Left colon (tissue), 2 donors: ENCODE results near the gene SLC7A14. TPM values are rescaled to one million over a fixed set of nuclear protein-coding genes. Genes with fewer than 3 reads are reported as not detected.

ENCODE experiments used
- ATAC-seq: fragments of 200-7000 bp; cut with Tn5 transposase; one replicate; pipeline ENCODE4 v1.9.1; 2020; ENCODE audit warnings: mild to moderate bottlenecking, moderate library complexity
- DNase-seq, 2 donors: peaks; one replicate each; pipeline ENCODE4 v3.0.0-alpha.2; 2020
- intact Hi-C, 2 donors: fragments of 100-400 bp; cut with DNase I in 1 of 2; cut with micrococcal nuclease in 1 of 2; formaldehyde crosslinking; loops; one replicate each; pipeline versions ENCODE4 v1.11.2 to v1.14.0; 2022; cut with DNase I, micrococcal nuclease
- long read RNA-seq: library from polyadenylated mRNA; unstranded; transcript quantifications from one replicate; pipeline ENCODE4 v2.0.0, GENCODE V29; 2021
- total RNA-seq, 2 donors: library from RNA; stranded (reverse); fragmentation: NEBNext Ultra II Directional; extraction: Animal tissue kit (Norgen Biotek cat#: 25700); gene quantifications; one replicate each; pipeline ENCODE4 v1.2.1, GENCODE V29; 2021
- donor health status: DM: no; HTN: no; CAD: no.
- donor health status: DM: yes; HTN: yes; CAD: no.

Gene SLC7A14
- total RNA-seq = under 1 TPM; 0.15 to 0.34 TPM
- long read RNA-seq = 0 reads

DNA sequence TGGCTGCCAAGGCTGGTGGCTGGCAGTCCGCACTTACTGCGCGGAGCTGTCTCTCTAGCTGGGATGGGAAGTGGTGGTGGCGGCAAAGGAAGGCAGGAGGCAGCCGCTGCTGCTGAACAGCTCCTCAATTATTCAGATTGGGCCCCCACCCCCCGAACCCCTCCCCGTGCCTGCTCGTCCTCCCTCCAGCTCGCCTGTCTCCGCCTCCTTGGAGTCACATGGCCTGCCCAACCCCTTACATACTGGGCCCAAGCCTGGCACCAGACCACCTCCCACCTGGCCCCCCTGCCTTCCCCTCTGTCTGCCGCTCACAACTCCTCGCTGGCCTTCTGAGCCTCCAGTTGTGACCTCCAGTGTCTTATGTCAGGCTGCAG, at the start of gene SLC7A14:
Gene SLC7A14 (minus strand): TSS at position 139 of the 374 bp plus-strand sequence. CDS start 59,139 bp downstream, outside the sequence.
- intact Hi-C loops = no loop called here
- DNase-seq (no peak), ATAC-seq (no peak)

DNA sequence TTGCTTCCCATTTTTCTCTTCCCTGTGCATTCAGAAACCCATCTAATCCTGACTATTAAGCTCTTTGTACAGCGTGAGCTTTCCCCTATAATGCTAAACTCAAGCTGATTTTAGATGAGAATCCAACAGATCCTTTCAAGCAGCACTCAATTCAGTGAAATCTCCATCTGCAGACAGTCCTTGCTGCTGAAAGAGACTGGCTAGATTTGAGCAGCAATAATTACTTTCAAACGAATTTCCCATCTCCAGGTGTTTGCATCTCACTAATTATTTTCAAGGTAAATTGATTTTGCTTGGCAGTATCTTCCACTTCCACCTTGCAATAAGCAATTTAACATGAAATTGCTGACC, 49.5 kb upstream of the SLC7A14 start:
- intact Hi-C loops = no loop called here
- no peak for ATAC-seq
- DNase-seq = no peak

DNA sequence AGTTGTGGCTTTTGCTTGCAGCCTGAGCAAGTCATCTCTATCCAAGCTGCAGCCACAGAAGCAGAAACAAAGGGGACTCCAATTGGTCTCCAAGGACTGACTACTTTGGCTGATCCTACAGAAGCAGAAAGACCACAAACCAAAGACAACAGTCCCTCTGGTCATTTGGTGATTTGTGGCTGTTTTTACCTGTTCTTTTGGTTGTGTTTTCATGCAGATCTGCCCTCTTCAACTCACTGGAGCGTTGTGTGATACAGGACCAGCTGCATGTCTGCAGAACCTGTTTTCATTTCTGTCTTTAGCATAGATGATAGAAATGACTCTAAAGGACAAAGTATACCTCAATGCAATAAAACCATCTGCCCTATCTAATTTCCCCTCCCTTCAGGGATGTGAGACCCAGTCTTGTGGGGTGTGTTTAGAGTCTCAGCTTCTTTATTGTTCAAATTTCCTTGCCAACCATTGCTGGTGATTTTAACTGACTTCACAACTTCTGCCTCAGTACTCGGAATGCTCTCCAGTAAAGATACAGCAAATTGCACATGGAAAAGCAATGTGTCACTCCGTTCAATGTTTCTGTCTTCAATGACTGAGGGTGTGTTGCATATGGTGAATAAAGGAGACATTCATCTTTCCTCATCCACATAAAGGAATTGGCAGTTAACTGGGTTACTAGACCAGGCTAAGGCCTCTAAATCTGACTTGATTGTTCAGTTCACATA, 48.9 kb upstream of the SLC7A14 start:
- DNase-seq = no peak
- peak; percentile 97 for ATAC-seq
- intact Hi-C loops = no loop called here

DNA sequence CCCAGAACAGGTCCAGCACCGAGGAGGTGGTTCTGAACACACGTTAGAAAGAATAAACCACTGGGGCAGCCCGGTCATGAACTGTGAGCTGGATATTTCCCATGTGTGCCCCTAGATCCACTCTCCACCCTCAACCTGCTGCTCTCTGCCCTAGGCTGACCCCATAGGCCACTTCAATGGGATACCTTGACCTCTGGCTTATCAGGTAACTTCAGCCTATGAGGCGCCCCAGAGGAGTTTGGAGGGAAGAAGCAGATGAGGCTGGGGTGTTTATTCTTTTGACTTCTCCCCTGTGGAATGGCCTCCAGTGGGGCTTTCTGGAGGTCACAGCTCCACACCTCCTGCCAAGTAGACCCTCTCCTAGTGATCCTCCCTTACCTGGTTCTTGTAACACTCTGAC, 47.7 kb upstream of the SLC7A14 start:
- no peak for DNase-seq
- intact Hi-C loops = no loop called here
- ATAC-seq = no peak

DNA sequence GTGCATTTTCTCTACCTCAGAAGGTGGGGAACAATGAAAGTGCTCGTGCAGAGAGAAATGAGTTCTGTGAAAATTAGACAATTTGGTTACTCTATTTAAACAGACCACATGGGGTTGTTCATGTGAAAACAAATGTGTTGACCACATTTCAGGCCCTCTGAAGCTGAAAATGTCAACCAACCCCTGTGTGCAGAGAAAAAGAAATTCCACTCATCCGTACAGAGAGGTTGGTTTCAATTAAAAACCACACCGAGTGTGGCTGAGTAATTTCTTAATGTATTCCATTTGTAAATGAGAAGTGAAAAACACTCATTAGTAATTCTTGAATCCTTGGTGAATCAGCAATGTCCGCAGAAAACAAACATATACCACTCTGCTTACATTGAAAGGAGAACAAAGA, 46.9 kb upstream of the SLC7A14 start:
- no peak for DNase-seq
- ATAC-seq = no peak
- intact Hi-C loops = no loop called here

DNA sequence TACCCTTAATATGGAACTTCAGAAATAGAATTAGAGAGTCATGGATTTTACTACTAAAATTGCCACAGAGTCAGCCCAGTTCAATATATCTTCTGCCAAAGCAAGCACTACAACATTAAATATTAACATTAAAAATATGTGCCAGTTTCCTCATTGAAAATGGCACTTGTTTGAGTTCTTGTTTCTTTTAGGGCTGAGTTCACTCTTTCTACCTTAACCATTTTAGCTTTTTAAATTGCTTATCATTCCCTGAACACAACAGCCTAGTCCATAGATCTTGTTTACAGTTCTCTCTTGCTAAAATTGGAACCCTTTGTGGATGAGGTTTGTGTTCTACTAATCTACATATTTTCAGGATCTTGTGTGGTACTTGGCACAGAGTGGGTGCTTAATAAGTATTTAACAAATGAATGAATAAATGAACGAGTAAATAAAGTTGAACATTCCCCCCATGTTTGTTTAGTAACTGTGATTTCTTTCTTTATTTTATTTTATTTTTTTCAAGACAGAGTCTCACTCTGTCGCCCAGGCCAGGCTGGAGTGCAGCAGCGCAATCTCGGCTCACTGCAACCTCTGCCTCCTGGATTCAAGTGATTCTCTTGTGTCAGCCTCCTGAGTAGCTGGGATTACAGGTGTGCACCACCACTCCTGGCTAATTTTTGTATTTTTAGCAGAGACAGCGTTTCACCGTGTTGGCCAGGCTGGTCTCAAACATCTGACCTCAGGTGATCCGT, 46.0 kb upstream of the SLC7A14 start:
- ATAC-seq = no peak
- intact Hi-C loops = no loop called here
- no peak for DNase-seq

DNA sequence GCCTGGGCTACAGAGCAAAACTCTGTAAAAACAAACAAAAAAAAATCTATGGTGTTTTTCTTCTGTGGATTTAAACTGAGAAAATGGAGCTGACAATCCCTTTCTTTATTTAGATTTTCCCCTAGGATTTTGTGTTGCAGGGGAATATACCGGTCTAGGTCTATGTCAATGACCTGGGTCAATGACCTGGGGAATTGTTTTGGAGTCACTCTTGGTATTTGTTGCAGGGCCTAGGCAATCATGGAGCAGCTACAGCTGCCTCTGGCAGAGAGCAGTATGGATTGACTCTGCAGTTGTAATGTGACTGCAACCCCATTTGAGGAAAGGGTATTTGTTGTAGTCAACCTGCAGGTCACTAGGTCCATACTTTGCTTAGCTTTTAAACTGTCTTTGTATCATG, 37.6 kb upstream of the SLC7A14 start:
- no peak for DNase-seq
- ATAC-seq = no peak
- intact Hi-C loops = no loop called here

DNA sequence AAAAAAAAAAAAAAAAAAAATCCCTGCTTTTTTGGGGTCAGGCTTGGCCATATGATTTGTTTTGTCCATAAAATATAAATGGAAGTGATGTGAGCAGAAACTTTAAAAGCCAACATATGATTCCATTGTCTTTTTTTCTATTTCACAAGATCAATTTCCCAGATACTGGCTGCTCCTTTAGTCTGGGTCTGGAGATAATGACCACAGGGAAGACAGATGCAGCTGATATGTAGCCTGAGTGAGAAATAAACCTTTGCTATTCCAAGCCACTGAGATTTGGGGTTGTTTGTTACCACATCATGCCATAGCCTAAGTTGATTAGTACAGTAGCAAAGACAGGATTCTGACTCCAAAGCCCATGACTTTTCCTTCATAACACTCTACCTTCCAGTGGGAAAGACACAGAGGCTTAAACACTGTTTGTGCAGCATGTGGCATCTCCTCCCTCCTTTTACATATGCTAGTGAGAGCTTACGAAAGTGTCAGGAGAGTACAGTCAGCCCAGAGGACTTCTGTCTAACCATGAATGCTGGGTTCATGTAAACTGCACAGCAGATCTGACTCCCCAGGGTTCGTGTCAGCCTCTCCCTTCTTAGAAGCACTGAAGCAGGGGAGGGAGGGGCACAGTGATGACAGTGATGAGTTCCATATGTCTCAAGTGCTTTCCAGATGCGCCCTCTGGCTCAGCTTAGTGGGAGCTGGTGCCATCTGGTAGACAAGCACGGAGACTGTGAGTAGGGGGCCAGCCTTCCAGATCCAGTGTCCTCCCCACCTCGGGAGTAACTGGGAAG, 36.7 kb upstream of the SLC7A14 start:
- ATAC-seq = no peak

DNA sequence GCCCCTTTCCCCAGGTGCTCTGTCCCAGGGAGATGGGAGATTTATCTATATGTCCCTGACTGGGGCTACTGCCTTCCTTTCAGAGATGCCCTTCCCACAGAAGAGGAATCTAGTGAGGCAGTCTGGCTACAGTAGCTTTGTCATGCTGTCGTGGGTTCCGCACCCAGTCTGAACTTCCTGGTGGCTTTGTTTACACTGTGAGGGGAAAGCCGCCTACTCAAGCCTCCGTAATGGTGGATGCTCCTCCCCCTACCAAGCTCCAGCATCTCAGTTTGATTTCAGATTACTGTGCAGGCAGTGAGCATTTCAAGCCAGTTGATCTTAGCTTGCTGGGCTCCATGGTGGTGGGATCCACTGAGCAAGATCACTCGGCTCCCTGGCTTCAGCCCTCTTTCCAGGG, 35.4 kb upstream of the SLC7A14 start:
- ATAC-seq (no peak), DNase-seq (no peak)
- intact Hi-C loops = no loop called here

More for the DNA sequence above, 36.7 kb upstream of the SLC7A14 start:
- intact Hi-C loops = no loop called here
- peak in 1 of 2 donors; percentile 5 for DNase-seq

DNA sequence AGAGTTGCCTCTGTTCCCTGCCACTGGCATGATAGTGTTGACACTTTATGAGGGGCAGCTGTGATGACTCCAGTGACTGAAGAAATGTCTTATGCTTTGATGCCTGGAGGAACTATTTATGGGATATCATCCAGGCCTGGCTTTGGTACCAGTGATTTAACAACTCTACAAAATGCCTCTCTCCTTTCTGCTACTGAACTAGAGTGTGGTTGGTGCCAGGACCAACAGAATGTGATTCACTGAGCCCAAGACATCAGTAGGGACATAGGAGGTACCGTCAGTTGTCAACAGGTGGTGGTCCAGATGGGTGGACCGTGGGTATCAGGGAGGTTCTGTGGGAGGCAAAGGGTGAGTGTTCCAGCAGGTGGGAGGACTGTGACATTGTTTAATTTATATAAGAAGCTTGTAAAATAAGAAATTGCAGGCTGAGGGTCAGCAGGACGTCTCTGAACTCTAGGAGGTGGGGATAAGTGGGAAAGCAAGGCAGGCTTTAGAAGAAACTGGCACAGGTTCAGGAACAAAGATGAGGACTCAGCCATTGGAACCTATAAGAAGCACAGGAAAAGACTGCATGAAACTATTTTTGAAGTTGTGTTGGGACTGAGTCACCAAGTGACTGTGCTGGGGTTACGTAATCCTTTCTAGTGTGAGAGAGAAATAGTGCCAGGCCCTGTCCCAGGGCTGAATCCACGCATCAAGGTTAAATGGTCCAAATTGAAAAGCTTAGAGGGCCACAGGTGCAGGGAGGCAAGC, 28.5 kb upstream of the SLC7A14 start:
- no peak for DNase-seq
- intact Hi-C loops = no loop called here

DNA sequence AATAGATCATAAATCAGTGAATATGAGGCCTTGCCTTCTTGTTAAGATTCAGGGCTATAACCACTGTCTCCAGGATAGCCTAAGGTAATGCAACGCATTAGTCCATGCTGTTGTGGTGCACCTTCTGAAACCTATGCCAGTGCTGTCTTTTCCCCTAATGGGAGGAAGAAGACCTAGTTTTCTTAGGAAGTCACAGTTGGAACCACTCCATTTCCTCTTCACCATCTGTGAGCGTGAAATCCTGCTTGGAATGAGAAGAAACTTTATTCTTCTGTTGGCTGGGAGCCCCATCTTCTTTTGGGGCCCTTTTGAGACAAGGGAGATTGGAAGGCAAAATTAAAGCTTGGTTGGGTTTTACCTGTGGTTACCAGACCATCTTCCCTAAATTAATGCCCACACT, 25.9 kb upstream of the SLC7A14 start:
- ATAC-seq (no peak), DNase-seq (no peak)
- intact Hi-C loops = no loop called here

More for the DNA sequence above, 28.5 kb upstream of the SLC7A14 start:
- no peak for ATAC-seq

DNA sequence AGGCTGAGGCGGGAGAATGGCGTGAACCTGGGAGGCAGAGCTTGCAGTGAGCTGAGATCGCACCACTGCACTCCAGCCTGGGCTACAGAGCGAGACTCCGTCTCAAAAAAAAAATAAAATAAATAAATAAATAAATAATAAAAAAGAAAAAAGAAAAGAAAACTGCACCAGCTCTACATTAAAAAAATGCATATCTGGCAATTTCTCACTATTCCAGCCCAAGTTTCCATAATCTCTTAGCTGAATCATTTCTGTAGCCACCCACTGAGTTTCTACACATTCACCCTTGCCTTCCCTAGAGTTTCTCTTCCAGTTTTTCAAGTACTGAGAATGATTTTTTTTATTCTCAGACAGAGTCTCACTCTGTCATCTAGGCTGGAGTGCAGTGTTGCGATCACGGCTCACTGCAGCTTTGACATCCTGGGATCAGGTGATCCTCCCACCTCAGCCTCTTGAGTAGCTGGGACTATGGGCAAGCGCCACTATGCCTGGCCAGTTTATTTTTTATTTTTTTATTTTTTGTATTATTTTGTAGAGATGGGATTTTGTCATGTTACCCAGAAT, 24.5 kb upstream of the SLC7A14 start:
- intact Hi-C loops = no loop called here
- ATAC-seq (no peak), DNase-seq (no peak)

DNA sequence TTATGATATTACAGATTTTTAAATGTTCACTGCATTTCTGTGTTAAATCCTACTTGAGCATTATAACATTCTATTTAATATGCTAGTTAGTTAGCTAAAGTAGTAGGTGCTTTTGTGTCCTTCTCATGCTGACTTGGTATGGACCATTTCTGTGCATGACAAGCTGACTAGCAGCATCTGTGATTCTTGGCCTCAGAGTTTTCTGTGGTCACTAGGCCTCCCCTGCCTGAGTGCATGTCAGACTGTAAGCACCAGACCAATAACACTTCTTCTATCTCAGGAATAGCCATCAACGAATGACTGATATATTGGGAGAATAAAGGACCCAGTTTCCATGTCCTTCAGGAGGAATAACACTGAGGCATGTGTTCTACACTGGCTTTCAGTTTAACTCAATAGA, 22.6 kb upstream of the SLC7A14 start:
- ATAC-seq = no peak
- intact Hi-C loops = no loop called here

DNA sequence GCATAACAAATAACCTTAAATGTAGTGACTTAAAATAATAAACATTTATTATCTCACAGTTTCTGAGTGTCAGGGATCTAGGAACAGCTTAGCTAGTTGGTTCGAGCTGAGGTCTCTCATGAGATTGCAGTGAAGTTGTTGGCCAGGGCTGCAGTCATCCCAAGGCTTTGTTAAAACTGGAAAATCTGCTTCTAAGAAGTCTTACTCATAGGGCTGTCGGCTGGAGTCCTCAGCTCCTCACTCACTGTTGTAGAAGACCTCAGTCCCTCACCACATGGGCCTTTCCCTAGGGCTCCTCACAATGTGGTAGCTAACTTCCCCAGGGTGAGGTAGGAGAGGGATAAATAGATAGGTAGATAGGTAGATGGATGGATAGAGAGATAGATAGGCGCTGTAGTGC, 20.8 kb upstream of the SLC7A14 start:
- no peak for ATAC-seq
- intact Hi-C loops = no loop called here
- no peak for DNase-seq

More for the DNA sequence above, 22.6 kb upstream of the SLC7A14 start:
- DNase-seq = no peak

DNA sequence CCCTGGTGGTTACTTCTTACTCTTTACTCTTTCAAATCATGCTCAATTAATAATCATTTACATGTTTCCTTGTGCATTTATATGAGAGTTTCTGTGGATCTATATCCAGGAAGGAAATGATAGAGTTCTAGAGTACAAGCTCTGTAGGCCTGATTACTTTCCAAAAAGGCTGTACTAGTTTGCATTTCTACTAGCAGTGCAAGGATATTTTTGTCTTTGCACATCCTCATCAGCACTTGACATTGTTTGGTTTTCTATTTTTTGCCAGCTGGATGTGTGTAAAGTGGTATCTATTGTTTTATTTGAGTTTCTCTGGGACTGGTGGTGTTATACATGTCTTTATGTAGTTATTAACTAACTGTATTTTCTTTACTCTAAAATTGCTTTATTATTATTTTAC, 19.6 kb upstream of the SLC7A14 start:
- intact Hi-C loops = no loop called here
- DNase-seq (no peak), ATAC-seq (no peak)

DNA sequence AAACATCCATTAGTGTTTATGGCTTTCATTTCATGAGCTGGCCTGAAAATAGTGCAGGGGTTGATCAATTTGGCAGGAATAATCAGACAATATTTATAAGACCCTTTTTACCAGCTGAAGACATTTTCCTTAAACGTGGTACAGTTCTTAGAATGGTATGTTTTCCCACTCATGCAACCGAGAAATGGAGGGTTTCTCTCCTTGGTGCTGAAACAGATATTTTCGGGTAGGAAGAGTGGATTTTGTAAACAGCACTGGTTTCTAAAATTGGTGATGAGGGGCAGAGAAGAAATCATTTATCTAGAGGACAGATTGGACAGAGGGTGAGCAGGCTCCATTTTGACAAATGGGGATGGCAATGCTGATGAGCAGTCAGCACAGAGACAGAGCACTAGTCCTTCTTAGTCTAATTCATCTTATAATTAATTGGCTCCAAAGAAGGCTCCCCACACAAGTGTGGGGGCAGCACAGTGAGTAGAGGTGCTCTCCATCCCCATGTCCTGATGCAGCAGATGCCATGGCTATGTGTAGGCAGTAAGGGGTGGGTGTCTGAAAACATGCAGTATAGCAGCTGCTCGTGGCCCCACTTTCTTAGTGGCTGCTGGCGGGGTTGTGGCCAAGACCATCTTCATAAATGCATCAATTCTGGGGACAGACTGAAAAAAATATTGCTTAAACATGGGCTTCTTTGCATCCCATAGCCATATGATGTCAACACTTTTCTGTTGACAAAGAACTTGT, 18.1 kb upstream of the SLC7A14 start:
- DNase-seq = no peak
- intact Hi-C loops = no loop called here
- no peak for ATAC-seq

DNA sequence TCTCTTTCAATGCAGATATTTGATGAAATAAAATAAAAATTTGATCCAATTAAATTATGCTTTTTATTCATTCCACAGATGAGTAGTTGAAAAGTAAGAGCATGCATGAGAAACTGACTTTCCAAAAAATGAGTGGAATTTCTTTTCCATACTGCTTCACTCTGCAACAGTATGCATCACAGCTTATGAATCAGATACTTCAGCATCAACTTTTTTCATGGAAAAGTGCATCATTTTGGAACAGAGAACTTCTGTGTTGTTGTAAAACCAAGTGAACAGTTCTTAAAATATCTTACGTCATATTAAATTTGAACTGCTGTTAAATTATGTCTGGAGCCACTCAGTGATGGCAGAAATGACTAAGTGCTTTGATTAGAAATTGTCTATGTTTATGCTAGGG, 16.7 kb upstream of the SLC7A14 start:
- no peak for ATAC-seq
- no peak for DNase-seq
- intact Hi-C loops = no loop called here

DNA sequence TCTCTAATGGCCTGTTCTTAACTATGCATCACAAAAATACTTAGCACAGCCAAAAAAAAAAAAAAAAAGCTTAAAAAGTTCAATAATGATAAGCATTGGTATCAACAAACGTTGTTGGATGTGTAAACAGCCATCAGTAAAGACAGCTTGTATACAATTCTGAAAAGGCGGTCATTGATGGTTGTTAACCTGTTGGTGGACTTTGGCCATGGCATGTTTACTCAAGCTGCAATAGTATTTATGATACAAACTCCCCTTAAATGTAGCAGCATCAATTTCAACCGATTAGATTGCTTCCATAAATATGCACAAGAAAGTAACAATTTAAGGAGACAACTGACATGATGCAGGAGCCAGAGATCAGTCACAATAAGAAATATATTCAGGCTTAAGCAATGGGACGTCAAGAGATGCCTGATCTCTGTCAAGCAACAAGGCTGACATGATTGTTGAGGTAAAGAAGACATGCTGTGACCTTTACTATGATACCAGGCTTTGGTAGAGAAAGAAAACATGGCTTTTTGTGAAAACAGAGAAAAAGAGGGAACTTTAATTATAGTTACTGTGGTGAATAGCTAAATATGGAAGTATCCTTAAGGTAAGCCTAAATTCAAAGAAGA, 14.2 kb upstream of the SLC7A14 start:
- ATAC-seq (peak; percentile 55), DNase-seq (no peak)
- intact Hi-C loops = no loop called here
